A673 (cell line): ENCODE data around the gene PTK6. TPM values are rescaled to one million over a fixed set of nuclear protein-coding genes. Genes with fewer than 3 reads are reported as not detected.

ENCODE experiments used
- BruUV-seq: library from RNA; stranded (reverse); fragments of 400-500 nt; replicated peaks from 2 replicates; lab custom pipeline; 2021; lab: Mats Ljungman, UMichigan
- CTCF ChIA-PET: fragments of 300-600 bp; sonication (Branson Sonifier 250); formaldehyde crosslinking; loops from one replicate; lab custom pipeline; 2022; ENCODE audit warnings: antibody characterized with exemption; lab: Charles Lee
- POLR2A ChIA-PET: fragments of 300-600 bp; sonication (Branson Sonifier 250); formaldehyde crosslinking; loops from one replicate; lab custom pipeline; 2022; ENCODE audit warnings: antibody characterized with exemption; ENCODE audit not compliant: low non-redundant PET; lab: Charles Lee
- DNase-seq: peaks from one replicate; pipeline ENCODE4 v3.0.0-alpha.2; 2015; ENCODE audit warnings: low spot score
- H3K27ac ChIP-seq: fragments of 200-600 bp; sonication (generic); 2 replicates; pipeline ENCODE4 v1.5.1; 2016; ENCODE audit warnings: mixed run types, low read depth, mild to moderate bottlenecking, mixed read lengths, antibody characterized with exemption, low read length; ENCODE audit not compliant: poor library complexity, severe bottlenecking
- H3K27me3 ChIP-seq: fragments of 200-600 bp; sonication (generic); replicated peaks from 2 replicates; pipeline ENCODE4 v1.6.1; 2017; ENCODE audit warnings: mixed run types, low read depth, mild to moderate bottlenecking, mixed read lengths, antibody characterized with exemption, low read length; ENCODE audit not compliant: insufficient read depth, poor library complexity
- H3K36me3 ChIP-seq: fragments of 200-600 bp; sonication (generic); 2 replicates; pipeline ENCODE4 v1.6.1; 2016; ENCODE audit warnings: mixed run types, mild to moderate bottlenecking, mixed read lengths, antibody characterized with exemption, low read length; ENCODE audit not compliant: insufficient read depth, poor library complexity, severe bottlenecking
- H3K4me1 ChIP-seq: fragments of 200-600 bp; sonication (generic); 2 replicates; pipeline ENCODE4 v1.6.1; 2017; ENCODE audit warnings: mixed run types, mild to moderate bottlenecking, mixed read lengths, antibody characterized with exemption, low read length; ENCODE audit not compliant: insufficient read depth, poor library complexity, severe bottlenecking
- H3K4me3 ChIP-seq: fragments of 200-600 bp; sonication (generic); 2 replicates; pipeline ENCODE4 v1.5.1; 2016; ENCODE audit warnings: low read depth, mixed run types, mild to moderate bottlenecking, mixed read lengths, low read length; ENCODE audit not compliant: poor library complexity, severe bottlenecking
- H3K9me3 ChIP-seq: fragments of 200-600 bp; sonication (generic); 2 replicates; pipeline ENCODE4 v1.6.1; 2016; ENCODE audit warnings: mixed run types, low read depth, mild to moderate bottlenecking, mixed read lengths, antibody characterized with exemption, low read length; ENCODE audit not compliant: poor library complexity, severe bottlenecking
- CTCF ChIP-seq: fragments of 300-800, 200-600 bp; sonication (generic); conservative IDR thresholded peaks from 2 replicates; pipeline ENCODE4 v1.5.1; 2017; ENCODE audit warnings: low read depth, mild to moderate bottlenecking, antibody characterized with exemption, low read length, moderate library complexity, mixed read lengths
- EZH2 ChIP-seq: fragments of 200-600 bp; sonication (generic); IDR thresholded peaks from 2 replicates; pipeline ENCODE4 v1.6.1; 2017; ENCODE audit warnings: borderline replicate concordance, low read depth, mild to moderate bottlenecking, mixed read lengths, antibody characterized with exemption, low read length; ENCODE audit not compliant: poor library complexity, severe bottlenecking
- intact Hi-C: fragments of 100-400 bp; cut with micrococcal nuclease; formaldehyde crosslinking; loops from one replicate; pipeline ENCODE4 v1.10.0; 2022; ENCODE audit not compliant: unreplicated experiment
- total RNA-seq: library from RNA; stranded (reverse); gene quantifications from 2 replicates; pipeline ENCODE4 v1.2.3, GENCODE V29; 2021

The PTK6 gene
- total RNA-seq, 1 experiment from 2014 or later = not detected

GRCh38 chr20:63558804-63559484, 21.8 kb upstream of the PTK6 start:
- BruUV-seq = no TSS peak
- POLR2A ChIA-PET = no interaction called here
- H3K27ac ChIP-seq = no peak overlapping the region
- no peaks in the 10 kb centered on the region for H3K36me3 ChIP-seq
- H3K27me3 ChIP-seq = no peaks in the 10 kb centered on the region
- TF ChIP-seq CTCF (no peak), EZH2 (no peak)
- H3K4me1 ChIP-seq = peaks cover 3% of the 10 kb centered on the region
- no peak overlapping the region for H3K4me3 ChIP-seq
- no peaks in the 10 kb centered on the region for H3K9me3 ChIP-seq
- CTCF ChIA-PET = no interaction called here
- DNase-seq = no peak
- intact Hi-C loops = no loop called here

GRCh38 chr20:63557481-63557891, 20.3 kb upstream of the PTK6 start:
- no peak overlapping the region for H3K4me3 ChIP-seq
- TF ChIP-seq EZH2 (no peak), CTCF (no peak)
- H3K27ac ChIP-seq = no peak overlapping the region
- intact Hi-C loops = no loop called here
- no peaks in the 10 kb centered on the region for H3K36me3 ChIP-seq
- no peaks in the 10 kb centered on the region for H3K27me3 ChIP-seq
- BruUV-seq = no TSS peak
- no peak for DNase-seq
- CTCF ChIA-PET = no interaction called here
- POLR2A ChIA-PET = no interaction called here
- peaks cover 14% of the 10 kb centered on the region for H3K4me1 ChIP-seq
- H3K9me3 ChIP-seq = no peaks in the 10 kb centered on the region

- POLR2A ChIA-PET = no interaction called here
- CTCF ChIA-PET = no interaction called here
- H3K9me3 ChIP-seq = no peaks in the 10 kb centered on the region
- intact Hi-C loops = no loop called here
- BruUV-seq = no TSS peak
- no peak for DNase-seq
- H3K4me1 ChIP-seq = peaks cover 14% of the 10 kb centered on the region
- H3K36me3 ChIP-seq = no peaks in the 10 kb centered on the region
- no peak overlapping the region for H3K27ac ChIP-seq
- TF ChIP-seq CTCF (no peak), EZH2 (no peak)
- no peak overlapping the region for H3K4me3 ChIP-seq
- H3K27me3 ChIP-seq = no peaks in the 10 kb centered on the region
Measured at GRCh38 chr20:63556873-63557478, 19.8 kb upstream of the PTK6 start.
